ENCODE results near the gene SERGEF.

DNA sequence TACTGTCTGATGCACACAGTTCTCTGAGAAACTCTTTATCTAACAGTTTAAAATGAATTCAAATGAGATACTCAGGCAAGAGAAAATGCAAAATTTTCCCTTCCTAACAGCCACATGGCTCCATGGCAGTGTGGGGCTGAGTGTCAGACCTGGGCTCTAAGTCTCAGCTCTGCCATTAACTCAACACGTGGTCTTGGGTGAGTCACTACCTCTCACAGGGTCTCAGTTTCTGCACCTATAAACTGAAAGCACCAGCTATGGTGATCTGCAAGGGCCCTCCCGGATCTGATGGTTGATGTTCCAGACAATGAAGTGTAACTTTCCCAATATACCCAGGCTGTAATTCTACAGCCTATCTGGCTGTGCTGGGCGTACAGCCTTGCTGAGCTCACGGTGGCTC lies 207.8 kb downstream of the SERGEF start:
- TF ChIP-seq YY1 (IDR thresholded peaks at IDR 0.05; ENCODE audit: insufficient read depth, insufficient read length), result no peak
- no peak for TF ChIP-seq ZNF274 (IDR thresholded peaks at IDR 0.05; ENCODE audit: low read depth, low read length)

All from NT2/D1 (cell line).